Neuronal stem cell (in vitro differentiated cells): ENCODE results near the gene PRM2.

Experiments used
- DNase-seq: peaks from one replicate; pipeline ENCODE4 v3.0.0-alpha.2; 2013; ENCODE audit warnings: low spot score
- H2AFZ ChIP-seq: one replicate; pipeline ENCODE4 v1.6.1; 2013; ENCODE audit warnings: mild to moderate bottlenecking, low read length, inconsistent platforms
- H2AK5ac ChIP-seq: 2 replicates; pipeline ENCODE4 v1.6.1; 2013; ENCODE audit warnings: low read depth, mild to moderate bottlenecking, inconsistent platforms, low read length, moderate library complexity, mixed read lengths
- H2BK120ac ChIP-seq: 2 replicates; pipeline ENCODE4 v1.6.1; 2013; ENCODE audit warnings: low read depth, mild to moderate bottlenecking, inconsistent platforms, low read length, moderate library complexity, mixed read lengths
- H2BK12ac ChIP-seq: one replicate; pipeline ENCODE4 v1.6.1; 2013; ENCODE audit warnings: low read length, inconsistent platforms
- H2BK15ac ChIP-seq: 2 replicates; pipeline ENCODE4 v1.6.1; 2013; ENCODE audit warnings: mild to moderate bottlenecking, low read length, inconsistent platforms, mixed read lengths
- H2BK5ac ChIP-seq: one replicate; pipeline ENCODE4 v1.6.1; 2013; ENCODE audit warnings: inconsistent platforms, mild to moderate bottlenecking, low read length, moderate library complexity
- H3K14ac ChIP-seq: one replicate; pipeline ENCODE4 v1.6.1; 2013; ENCODE audit warnings: low read length, inconsistent platforms
- H3K18ac ChIP-seq: 2 replicates; pipeline ENCODE4 v1.6.1; 2013; ENCODE audit warnings: low read length, inconsistent platforms
- H3K23ac ChIP-seq: 2 replicates; pipeline ENCODE4 v1.6.1; 2013; ENCODE audit warnings: low read depth, mild to moderate bottlenecking, mixed read lengths, low read length, inconsistent platforms; ENCODE audit not compliant: poor library complexity
- H3K27ac ChIP-seq: replicated peaks from 3 replicates; pipeline ENCODE4 v1.5.1; 2013; ENCODE audit warnings: low read length, inconsistent platforms
- H3K27me3 ChIP-seq, 3 experiments: 2 replicates each; pipeline ENCODE4 v1.6.1; 2013; ENCODE audit warnings: low read length in 3 of 3, mild to moderate bottlenecking in 2 of 3, inconsistent platforms in 1 of 3, low read depth in 1 of 3, mixed read lengths in 1 of 3, moderate library complexity in 1 of 3; ENCODE audit not compliant: control insufficient read depth in 3 of 3, insufficient read depth in 3 of 3
- H3K36me3 ChIP-seq, 2 donors: replicated peaks in 1 of 2; 2 replicates each; pipeline ENCODE4 v1.6.1; 2013; ENCODE audit warnings: low read length in 2 of 2; ENCODE audit not compliant: control insufficient read depth in 2 of 2, insufficient read depth in 2 of 2
- H3K4ac ChIP-seq: 2 replicates; pipeline ENCODE4 v1.6.1; 2013; ENCODE audit warnings: inconsistent platforms, mild to moderate bottlenecking, low read length, moderate library complexity
- H3K4me1 ChIP-seq, 2 donors: 1 replicate in 1 of 2; 2 replicates in 1 of 2; pipeline ENCODE4 v1.6.1; 2013; ENCODE audit warnings: low read length in 2 of 2, low read depth in 1 of 2; ENCODE audit not compliant: control insufficient read depth in 2 of 2, insufficient read depth in 1 of 2
- H3K4me2 ChIP-seq: one replicate; pipeline ENCODE4 v1.6.1; 2013; ENCODE audit warnings: mild to moderate bottlenecking, low read length, inconsistent platforms; ENCODE audit not compliant: insufficient read depth, poor library complexity, severe bottlenecking
- H3K4me3 ChIP-seq, 2 donors: 2 replicates each; pipeline ENCODE4 v1.5.1; 2013; ENCODE audit warnings: low read length in 2 of 2, mild to moderate bottlenecking in 2 of 2, inconsistent platforms in 1 of 2, moderate library complexity in 1 of 2
- H3K79me1 ChIP-seq: one replicate; pipeline ENCODE4 v1.6.1; 2013; ENCODE audit warnings: low read depth, mild to moderate bottlenecking, inconsistent platforms, low read length, moderate library complexity
- H3K9ac ChIP-seq: one replicate; pipeline ENCODE4 v1.6.1; 2013; ENCODE audit warnings: mild to moderate bottlenecking, low read depth, low read length, inconsistent platforms; ENCODE audit not compliant: poor library complexity
- H3K9me3 ChIP-seq, 2 donors: replicated peaks in 1 of 2; 2 replicates each; pipeline versions ENCODE3 to v1.6.1; 2013; ENCODE audit warnings: low read length in 2 of 2, mild to moderate bottlenecking in 2 of 2, inconsistent platforms in 1 of 2, low read depth in 1 of 2, mixed read lengths in 1 of 2, moderate library complexity in 1 of 2; ENCODE audit not compliant: control insufficient read depth in 2 of 2, insufficient read depth in 1 of 2
- H4K8ac ChIP-seq: one replicate; pipeline ENCODE4 v1.6.1; 2013; ENCODE audit warnings: low read depth, mild to moderate bottlenecking, inconsistent platforms, low read length, moderate library complexity
- H4K91ac ChIP-seq: one replicate; pipeline ENCODE4 v1.6.1; 2013; ENCODE audit warnings: low read length, low read depth, mild to moderate bottlenecking, inconsistent platforms; ENCODE audit not compliant: poor library complexity
- WGBS, 2 donors: extraction: QIAGEN DNeasy Blood & Tissue Kit; methylation state at CpG; one replicate each; pipeline ENCODE4 v1.1.7; 2013; ENCODE audit warnings: missing lambda C conversion rate in 2 of 2, mixed read lengths in 1 of 2; ENCODE audit not compliant: insufficient read length in 2 of 2, insufficient replicate concordance in 1 of 2; ENCODE audit errors: extremely low coverage in 2 of 2; 5-methylcytosine and 5-hydroxymethylcytosine counted together

PRM2 gene

GRCh38 chr16:11280616-11281522 is 4.6 kb upstream of the PRM2 start, which contains the start of gene PRM1:
PRM1 (minus strand) TSS chr16:11281330; CDS start chr16:11281238, 92 bp downstream.
- Histone ChIP-seq H3K79me1 (no peaks in the 10 kb centered on the region), H3K36me3 (no peaks in the 10 kb centered on the region), H3K27ac (no peak within 1 kb of the TSS), H2BK5ac (no peak within 1 kb of the TSS), H3K4ac (no peak within 1 kb of the TSS), H2BK15ac (no peak within 1 kb of the TSS), H3K4me3 (no peak within 1 kb of the TSS), H3K9me3 (no peaks in the 10 kb centered on the region), H3K23ac (peak within 1 kb of the TSS; percentile 3), H3K18ac (no peak within 1 kb of the TSS), H4K91ac (no peak within 1 kb of the TSS), H3K9ac (no peak within 1 kb of the TSS), H2BK12ac (no peak within 1 kb of the TSS), H3K4me2 (no peak within 1 kb of the TSS), H2BK120ac (no peak within 1 kb of the TSS), H3K4me1 (peaks cover 3 to 7% of the 10 kb centered on the region in 2 donors), H2AFZ (no peak within 1 kb of the TSS), H2AK5ac (no peak within 1 kb of the TSS), H3K27me3 (no peaks in the 10 kb centered on the region), H4K8ac (no peak within 1 kb of the TSS), H3K14ac (no peak within 1 kb of the TSS)
- no peak for DNase-seq
- WGBS, 2 donors = no CpG with 5 or more reads among the region's 25 CpGs

GRCh38 chr16:11278681-11279628 is 2.7 kb upstream of the PRM2 start:
- Histone ChIP-seq H3K27ac (no peak overlapping the region), H2AFZ (no peak overlapping the region), H2BK12ac (no peak overlapping the region), H3K4me1 (peaks cover 5% of the 10 kb centered on the region in 2 donors), H4K91ac (no peak overlapping the region), H3K36me3 (no peaks in the 10 kb centered on the region), H3K23ac (peak overlapping the region; percentile 40), H2AK5ac (no peak overlapping the region), H2BK15ac (no peak overlapping the region), H3K4ac (no peak overlapping the region), H2BK120ac (no peak overlapping the region), H2BK5ac (no peak overlapping the region), H3K4me3 (no peak overlapping the region), H3K4me2 (no peak overlapping the region), H3K9ac (no peak overlapping the region), H3K79me1 (no peaks in the 10 kb centered on the region), H3K9me3 (no peaks in the 10 kb centered on the region), H3K27me3 (no peaks in the 10 kb centered on the region), H4K8ac (no peak overlapping the region), H3K14ac (no peak overlapping the region), H3K18ac (peak overlapping the region; percentile 18)
- no CpG with 5 or more reads among the region's 7 CpGs for WGBS, 2 donors
- DNase-seq = no peak

DNA sequence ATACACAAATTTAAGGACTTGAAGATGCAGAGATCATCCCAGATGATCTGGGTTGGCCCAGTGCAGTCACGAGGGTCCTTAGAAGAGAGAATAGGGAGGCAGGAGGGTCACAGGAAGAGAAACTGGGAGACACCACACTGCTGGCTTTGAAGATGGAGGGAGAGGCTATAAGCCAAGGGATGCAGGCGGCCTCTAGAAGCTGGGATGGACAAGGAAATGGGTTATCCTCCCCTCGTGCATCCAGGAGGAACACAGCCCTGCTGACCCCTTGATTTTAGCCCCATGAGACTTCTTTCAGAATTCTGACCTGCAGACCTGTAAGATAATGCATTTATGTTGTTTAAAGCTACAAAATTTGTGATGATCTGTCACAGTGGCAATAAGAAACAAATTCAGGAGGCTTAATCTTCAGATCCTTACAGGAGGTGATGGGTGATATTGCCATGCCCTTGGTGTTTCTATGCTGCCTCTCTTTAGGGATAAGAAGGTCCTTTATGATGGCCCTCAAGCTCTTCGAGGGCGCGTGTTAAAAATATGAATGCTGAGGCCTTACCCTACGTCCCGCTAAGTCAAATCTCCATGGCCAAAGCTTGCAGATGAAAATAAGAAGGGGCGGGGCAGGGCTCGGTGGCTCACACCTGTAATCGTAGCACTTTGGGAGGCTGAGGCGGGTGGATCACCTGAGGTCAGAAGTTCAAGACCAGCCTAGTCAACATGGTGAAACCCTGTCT is 1.5 kb upstream of the PRM2 start:
- H2AK5ac ChIP-seq = peak overlapping the region; percentile 11
- H3K4me1 ChIP-seq = peaks cover 6 to 10% of the 10 kb centered on the region in 2 donors
- H4K8ac ChIP-seq = no peak overlapping the region
- no peak overlapping the region for H4K91ac ChIP-seq
- no peak overlapping the region for H2BK15ac ChIP-seq
- H3K14ac ChIP-seq = no peak overlapping the region
- no peak overlapping the region for H3K4ac ChIP-seq
- no peaks in the 10 kb centered on the region for H3K36me3 ChIP-seq
- H3K9me3 ChIP-seq = no peaks in the 10 kb centered on the region
- no peak overlapping the region for H2AFZ ChIP-seq
- H2BK12ac ChIP-seq = no peak overlapping the region
- H3K27ac ChIP-seq = no peak overlapping the region
- no CpG with 5 or more reads among the region's 12 CpGs for WGBS, 2 donors
- H3K23ac ChIP-seq = no peak overlapping the region
- H2BK5ac ChIP-seq = no peak overlapping the region
- no peaks in the 10 kb centered on the region for H3K27me3 ChIP-seq
- no peak overlapping the region for H3K18ac ChIP-seq
- H3K79me1 ChIP-seq = no peaks in the 10 kb centered on the region
- H3K4me2 ChIP-seq = no peak overlapping the region
- H3K9ac ChIP-seq = no peak overlapping the region
- no peak for DNase-seq
- no peak overlapping the region for H2BK120ac ChIP-seq
- H3K4me3 ChIP-seq = no peak overlapping the region
